Upper lobe of right lung (tissue), 1 donor: Measurements from ENCODE around the gene SENP8. TPM values are rescaled to one million over a fixed set of nuclear protein-coding genes. Genes with fewer than 3 reads are reported as not detected.

Source experiments
- ATAC-seq: fragments of 200-7000 bp; cut with Tn5 transposase; one replicate; pipeline ENCODE4 v1.9.1; 2020; ENCODE audit warnings: mild to moderate bottlenecking, moderate library complexity
- DNase-seq: peaks from one replicate; pipeline ENCODE4 v3.0.0-alpha.2; 2020
- H3K27ac ChIP-seq: fragments of 200-600 bp; one replicate; pipeline ENCODE4 v1.8.0; 2022
- H3K27me3 ChIP-seq: fragments of 200-600 bp; one replicate; pipeline ENCODE4 v1.8.0; 2022; ENCODE audit warnings: mild to moderate bottlenecking
- H3K36me3 ChIP-seq: fragments of 200-600 bp; one replicate; pipeline ENCODE4 v1.8.0; 2022
- H3K4me1 ChIP-seq: fragments of 200-600 bp; one replicate; pipeline ENCODE4 v1.8.0; 2022
- H3K4me3 ChIP-seq: fragments of 200-600 bp; one replicate; pipeline ENCODE4 v1.8.0; 2022; ENCODE audit warnings: mild to moderate bottlenecking
- H3K9me3 ChIP-seq: fragments of 200-600 bp; one replicate; pipeline ENCODE4 v1.8.0; 2022
- intact Hi-C: fragments of 100-400 bp; cut with DNase I; formaldehyde crosslinking; loops from one replicate; pipeline ENCODE4 v1.11.0; 2022
- total RNA-seq: library from RNA; stranded (reverse); fragmentation: NEBNext Ultra II Directional; extraction: Animal tissue kit (Norgen Biotek cat#: 25700); gene quantifications from one replicate; pipeline ENCODE4 v1.2.1, GENCODE V29; 2021
- TF ChIP-seq, protein P1 (sequence below): fragments of 200-600 bp; IDR thresholded peaks from one replicate; pipeline ENCODE4 v1.8.0; 2022; ENCODE audit warnings: antibody characterized with exemption
- donor health status: DM: no; HTN: yes; CAD: no; lungs with severe emphysema.

SENP8 gene
- total RNA-seq, 1 donor from 2014 or later, result 3.3 TPM

DNA sequence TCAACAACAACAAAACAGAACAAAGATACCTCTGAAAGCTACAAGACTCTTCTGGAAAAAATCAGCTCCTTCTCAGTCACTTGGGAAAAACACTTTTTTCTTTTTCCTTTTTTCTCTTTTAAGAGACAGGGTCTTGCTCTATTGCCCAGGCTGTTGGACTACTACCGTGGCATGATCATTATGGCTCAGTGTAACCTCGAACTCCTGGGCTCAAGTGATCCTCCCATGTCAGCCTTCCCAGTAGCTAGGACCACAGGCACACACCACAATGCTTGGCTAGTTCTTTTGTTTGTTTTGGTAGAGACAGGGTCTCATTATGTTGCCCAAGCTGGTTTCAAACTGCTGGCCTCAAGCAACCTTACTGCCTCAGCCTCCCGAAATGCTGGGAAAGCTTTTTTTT is 13.1 kb upstream of the SENP8 start:
- Histone ChIP-seq H3K4me1 (peaks cover 19% of the 10 kb centered on the region), H3K27me3 (no peaks in the 10 kb centered on the region), H3K9me3 (no peaks in the 10 kb centered on the region), H3K36me3 (no peaks in the 10 kb centered on the region), H3K4me3 (no peak overlapping the region), H3K27ac (no peak overlapping the region)
- DNase-seq (no peak), ATAC-seq (no peak)
- TF ChIP-seq, protein P1, sequence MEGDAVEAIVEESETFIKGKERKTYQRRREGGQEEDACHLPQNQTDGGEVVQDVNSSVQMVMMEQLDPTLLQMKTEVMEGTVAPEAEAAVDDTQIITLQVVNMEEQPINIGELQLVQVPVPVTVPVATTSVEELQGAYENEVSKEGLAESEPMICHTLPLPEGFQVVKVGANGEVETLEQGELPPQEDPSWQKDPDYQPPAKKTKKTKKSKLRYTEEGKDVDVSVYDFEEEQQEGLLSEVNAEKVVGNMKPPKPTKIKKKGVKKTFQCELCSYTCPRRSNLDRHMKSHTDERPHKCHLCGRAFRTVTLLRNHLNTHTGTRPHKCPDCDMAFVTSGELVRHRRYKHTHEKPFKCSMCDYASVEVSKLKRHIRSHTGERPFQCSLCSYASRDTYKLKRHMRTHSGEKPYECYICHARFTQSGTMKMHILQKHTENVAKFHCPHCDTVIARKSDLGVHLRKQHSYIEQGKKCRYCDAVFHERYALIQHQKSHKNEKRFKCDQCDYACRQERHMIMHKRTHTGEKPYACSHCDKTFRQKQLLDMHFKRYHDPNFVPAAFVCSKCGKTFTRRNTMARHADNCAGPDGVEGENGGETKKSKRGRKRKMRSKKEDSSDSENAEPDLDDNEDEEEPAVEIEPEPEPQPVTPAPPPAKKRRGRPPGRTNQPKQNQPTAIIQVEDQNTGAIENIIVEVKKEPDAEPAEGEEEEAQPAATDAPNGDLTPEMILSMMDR, result no peak
- intact Hi-C loops, result no loop called here

DNA sequence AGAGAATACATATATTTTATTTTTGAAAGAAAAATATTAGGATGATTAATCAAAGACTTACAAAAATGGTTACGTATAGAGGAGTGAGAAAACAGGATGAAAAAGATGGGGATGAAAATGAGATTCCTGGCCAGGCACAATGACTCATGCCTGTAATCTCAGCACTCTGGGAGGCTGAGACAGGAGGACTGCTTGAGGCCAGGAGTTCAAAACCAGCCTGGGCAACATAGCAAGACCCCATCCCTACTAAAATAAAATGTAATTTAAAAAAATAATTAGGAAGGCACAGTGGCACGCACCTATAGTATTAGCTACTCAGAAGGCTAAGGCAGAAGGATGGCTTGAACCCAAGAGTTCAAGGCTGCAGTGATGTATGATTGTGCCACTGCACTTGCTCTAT is 12.1 kb upstream of the SENP8 start:
- Histone ChIP-seq H3K4me1 (peaks cover 19% of the 10 kb centered on the region), H3K9me3 (no peaks in the 10 kb centered on the region), H3K27me3 (no peaks in the 10 kb centered on the region), H3K4me3 (no peak overlapping the region), H3K36me3 (no peaks in the 10 kb centered on the region), H3K27ac (no peak overlapping the region)
- intact Hi-C loops, result no loop called here
- ATAC-seq (no peak), DNase-seq (no peak)
- TF ChIP-seq, protein P1, result no peak

DNA sequence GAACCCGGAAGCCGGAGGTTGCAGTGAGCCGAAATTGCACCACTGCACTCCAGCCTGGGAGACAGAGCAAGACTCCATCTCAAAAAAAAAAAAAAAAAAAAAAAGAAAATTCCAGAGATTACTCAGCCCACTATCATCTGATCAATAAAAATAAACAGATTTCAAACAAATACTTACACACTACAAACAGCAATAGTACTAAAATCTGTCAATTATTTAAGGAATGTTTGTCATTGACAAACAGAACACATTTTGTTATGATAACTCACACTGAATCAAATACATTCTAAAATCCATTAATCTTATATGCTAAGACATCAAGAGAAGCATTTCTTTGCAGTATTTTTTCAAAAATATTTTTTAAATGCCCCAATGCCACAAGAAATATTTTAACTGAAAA is 7.8 kb upstream of the SENP8 start:
- ATAC-seq (no peak), DNase-seq (no peak)
- intact Hi-C loops, result no loop called here
- Histone ChIP-seq H3K4me3 (no peak overlapping the region), H3K27me3 (no peaks in the 10 kb centered on the region), H3K4me1 (peaks cover 16% of the 10 kb centered on the region), H3K27ac (no peak overlapping the region), H3K36me3 (no peaks in the 10 kb centered on the region), H3K9me3 (no peaks in the 10 kb centered on the region)
- TF ChIP-seq, protein P1, result no peak

DNA sequence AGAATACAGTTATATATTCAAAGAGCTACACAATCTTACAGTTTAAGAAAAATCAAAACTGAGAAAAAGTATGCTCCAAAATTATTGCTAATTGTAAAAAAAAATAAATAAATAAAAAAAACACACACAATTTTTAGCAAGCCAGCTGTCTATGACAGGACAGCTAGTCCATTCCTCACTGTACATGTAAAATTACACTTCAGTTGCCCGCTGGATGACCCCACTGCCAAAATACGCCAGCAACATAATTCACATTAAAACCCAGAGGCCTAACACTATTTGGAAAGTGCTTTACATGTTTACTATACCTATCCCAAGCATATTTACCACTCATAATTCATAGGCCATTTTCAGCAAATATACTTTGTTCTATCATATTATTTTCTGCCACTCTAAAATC is 6.1 kb upstream of the SENP8 start:
- Histone ChIP-seq H3K4me1 (peaks cover 20% of the 10 kb centered on the region), H3K4me3 (no peak overlapping the region)
- TF ChIP-seq, protein P1, result no peak

DNA sequence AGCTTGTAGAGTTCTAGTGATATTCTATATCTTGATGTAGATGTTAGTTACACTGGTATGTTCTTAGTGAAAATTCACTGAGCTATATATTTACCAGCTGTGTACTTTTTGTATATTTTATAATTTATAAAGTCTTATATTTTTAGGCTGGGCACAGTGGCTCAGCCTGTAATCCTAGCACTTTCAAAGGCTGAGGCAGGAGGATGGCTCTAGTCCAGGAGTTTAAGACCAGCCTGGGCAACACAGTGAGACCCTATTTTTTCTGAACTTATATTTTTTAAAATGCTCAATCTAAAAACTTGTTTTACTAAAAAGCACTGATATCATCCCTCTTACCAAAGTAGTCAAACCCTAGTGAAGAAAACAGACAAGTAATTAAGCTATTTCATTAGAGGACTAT is 5.4 kb upstream of the SENP8 start:
- Histone ChIP-seq H3K4me3 (no peak overlapping the region), H3K4me1 (peaks cover 17% of the 10 kb centered on the region), H3K36me3 (no peaks in the 10 kb centered on the region), H3K27me3 (no peaks in the 10 kb centered on the region), H3K9me3 (no peaks in the 10 kb centered on the region), H3K27ac (no peak overlapping the region)
- intact Hi-C loops, result no loop called here
- TF ChIP-seq, protein P1, result no peak
- no peak for DNase-seq
- no peak for ATAC-seq

More for the DNA sequence above, 6.1 kb upstream of the SENP8 start:
- H3K27ac ChIP-seq, result no peak overlapping the region
- no peaks in the 10 kb centered on the region for H3K36me3 ChIP-seq
- DNase-seq (no peak), ATAC-seq (no peak)
- H3K9me3 ChIP-seq, result no peaks in the 10 kb centered on the region
- H3K27me3 ChIP-seq, result no peaks in the 10 kb centered on the region
- intact Hi-C loops, result no loop called here

DNA sequence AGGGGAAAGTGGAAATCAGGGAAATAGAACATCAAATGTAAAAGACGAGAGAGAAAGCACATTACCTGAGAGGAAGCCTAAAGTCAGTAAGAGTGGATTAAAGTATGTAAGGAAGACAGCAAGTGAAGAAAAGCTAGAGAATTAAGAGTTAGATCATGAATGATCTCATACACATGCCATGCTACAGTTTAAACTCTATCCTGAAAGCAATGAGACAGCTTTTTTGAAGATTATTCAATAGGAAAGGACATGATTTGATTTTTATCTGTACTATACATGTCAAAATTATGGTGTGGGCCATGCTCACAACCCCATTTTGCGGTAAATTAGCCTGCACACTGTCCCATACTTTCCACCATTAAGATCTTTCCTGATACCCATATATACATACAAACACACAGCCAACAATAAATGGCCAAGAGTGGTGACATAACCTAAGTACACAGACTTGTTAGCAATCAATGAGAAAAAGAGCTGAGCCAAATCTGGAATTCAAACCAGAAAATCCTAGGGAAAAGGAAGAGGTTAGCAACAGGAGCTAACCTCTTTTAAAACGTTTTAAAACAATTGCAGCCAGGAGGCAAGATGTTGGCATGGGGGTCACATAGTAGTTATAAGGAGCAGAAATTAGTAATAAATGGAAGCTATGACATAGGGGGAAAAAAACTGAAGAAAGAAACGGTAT is 4.7 kb upstream of the SENP8 start:
- Histone ChIP-seq H3K4me3 (no peak overlapping the region), H3K36me3 (no peaks in the 10 kb centered on the region), H3K4me1 (peaks cover 17% of the 10 kb centered on the region), H3K9me3 (no peaks in the 10 kb centered on the region), H3K27ac (no peak overlapping the region), H3K27me3 (no peaks in the 10 kb centered on the region)
- DNase-seq, result no peak
- intact Hi-C loops, result no loop called here
- TF ChIP-seq, protein P1, result no peak
- no peak for ATAC-seq
